Measurements from ENCODE around the gene FOXJ1. TPM values are rescaled to one million over a fixed set of nuclear protein-coding genes. Genes with fewer than 3 reads are reported as not detected.

The FOXJ1 gene
- polyA plus RNA-seq, 4 donors, result 0.22 to 0.84 (median 0.63) TPM; not detected in 1

DNA sequence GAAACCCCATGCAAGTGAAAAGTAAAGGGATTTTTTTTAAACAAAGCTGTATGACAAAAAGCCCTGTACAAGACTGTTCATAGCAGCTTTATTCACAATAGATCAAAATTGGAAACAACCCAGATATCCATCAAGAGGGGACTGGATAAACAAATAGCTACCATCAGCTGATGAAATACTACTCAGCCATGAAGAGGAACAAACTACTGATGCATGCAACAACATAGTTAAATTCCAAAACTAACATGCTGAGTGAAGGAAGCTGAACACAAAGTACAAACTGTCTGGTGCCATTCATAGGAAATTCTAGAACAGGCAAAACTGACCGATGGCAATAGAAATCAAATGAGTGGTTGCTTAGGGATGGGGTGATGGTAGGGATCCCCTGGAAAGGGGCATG is 15.1 kb downstream of the FOXJ1 start:
- Histone ChIP-seq H3K4me3 (ENCODE audit: low read depth in 1 of 3, low read length in 3 of 3) (no peak overlapping the region), H3K4me1 (ENCODE audit: control insufficient read depth in 3 of 3, insufficient read depth in 2 of 3, low read depth in 1 of 3, low read length in 2 of 3) (peaks cover 0 to 4% (median 0%) of the 10 kb centered on the region in 3 donors), H3K9me3 (ENCODE audit: control insufficient read depth in 2 of 2, insufficient read depth in 1 of 2, low read depth in 1 of 2, low read length in 1 of 2) (no peaks in the 10 kb centered on the region), H3K27ac (ENCODE audit: low read depth in 1 of 3, low read length in 2 of 3) (no peak overlapping the region), H3K36me3 (ENCODE audit: control insufficient read depth in 3 of 3, insufficient read depth in 2 of 3, low read depth in 1 of 3, low read length in 3 of 3) (peaks cover 0 to 2% (median 0%) of the 10 kb centered on the region in 3 donors), H3K27me3 (ENCODE audit: control insufficient read depth in 3 of 3, insufficient read depth in 3 of 3, low read length in 3 of 3) (no peaks in the 10 kb centered on the region)
- FAIRE-seq, result no peak
- WGBS, 3 donors, result 93 to 99% (median 93%) methylated on average over 1 of the region's 1 CpG
- DNase-seq, result no peak

DNA sequence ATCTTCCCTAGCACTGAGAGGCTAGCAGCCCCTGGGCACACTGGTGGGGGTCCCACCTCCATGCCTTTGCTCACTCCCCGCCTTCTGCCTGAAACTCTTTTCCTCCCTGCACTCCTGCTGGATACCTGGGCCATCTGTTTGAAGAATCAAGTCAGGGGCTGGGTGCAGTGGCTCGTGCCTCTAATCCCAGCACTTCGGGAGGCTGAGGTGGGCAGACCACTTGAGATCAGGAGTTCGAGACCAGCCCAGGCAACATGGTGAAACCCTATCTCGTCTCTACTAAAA is 15.7 kb downstream of the FOXJ1 start:
- no peaks in the 10 kb centered on the region for H3K9me3 ChIP-seq (ENCODE audit: control insufficient read depth in 2 of 2, insufficient read depth in 1 of 2, low read depth in 1 of 2, low read length in 1 of 2)
- no peak for DNase-seq
- no peak for FAIRE-seq
- no peaks in the 10 kb centered on the region for H3K27me3 ChIP-seq (ENCODE audit: control insufficient read depth in 3 of 3, insufficient read depth in 3 of 3, low read length in 3 of 3)
- WGBS, 3 donors, result 81 to 90% (median 85%) methylated on average over 5 of the region's 5 CpGs
- no peak overlapping the region for H3K4me3 ChIP-seq (ENCODE audit: low read depth in 1 of 3, low read length in 3 of 3)
- H3K4me1 ChIP-seq (ENCODE audit: control insufficient read depth in 3 of 3, insufficient read depth in 2 of 3, low read depth in 1 of 3, low read length in 2 of 3), result peaks cover 0 to 4% (median 0%) of the 10 kb centered on the region in 3 donors
- no peak overlapping the region for H3K27ac ChIP-seq (ENCODE audit: low read depth in 1 of 3, low read length in 2 of 3)
- H3K36me3 ChIP-seq (ENCODE audit: control insufficient read depth in 3 of 3, insufficient read depth in 2 of 3, low read depth in 1 of 3, low read length in 3 of 3), result peaks cover 0 to 2% (median 0%) of the 10 kb centered on the region in 3 donors

DNA sequence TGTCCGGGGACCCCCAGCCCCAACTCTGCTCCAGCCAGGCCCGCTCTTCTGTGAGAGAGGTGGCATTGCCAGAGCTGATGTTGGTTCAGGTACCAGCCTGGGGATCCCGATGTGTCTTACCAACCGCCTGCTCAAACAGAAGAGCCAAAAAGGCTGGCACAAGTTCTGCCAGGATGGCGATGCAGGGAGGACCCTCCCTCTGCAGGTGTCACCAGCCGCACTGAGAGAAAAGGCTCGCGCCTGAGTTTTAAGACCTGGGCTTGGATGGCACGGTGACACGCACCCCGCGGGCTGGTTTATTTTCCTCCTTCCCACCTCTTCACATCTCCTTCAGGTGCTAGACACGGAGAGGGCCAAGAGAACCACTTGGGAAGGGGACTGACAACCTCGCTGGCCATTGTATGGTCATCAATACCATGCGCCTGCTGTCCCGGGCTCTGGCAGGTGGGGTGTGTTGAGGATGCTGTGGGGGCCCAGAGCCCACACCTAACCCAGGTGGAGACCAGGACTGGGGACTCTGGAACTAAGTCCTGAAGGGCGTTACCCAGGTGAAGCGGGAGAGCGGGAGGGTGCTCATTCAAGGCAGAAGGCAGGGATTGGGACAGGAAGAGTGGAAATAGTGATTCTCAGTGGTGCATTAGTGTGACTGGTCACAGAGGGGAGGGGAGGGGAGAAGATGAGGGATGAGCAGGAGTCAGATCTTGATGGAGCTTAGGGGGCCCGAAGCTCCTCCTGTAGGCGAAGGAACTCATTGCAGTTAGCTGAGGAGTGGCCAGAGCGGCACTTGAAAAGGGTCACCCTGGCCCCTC is 16.3 kb downstream of the FOXJ1 start:
- peaks cover 0 to 4% (median 0%) of the 10 kb centered on the region in 3 donors for H3K4me1 ChIP-seq (ENCODE audit: control insufficient read depth in 3 of 3, insufficient read depth in 2 of 3, low read depth in 1 of 3, low read length in 2 of 3)
- H3K36me3 ChIP-seq (ENCODE audit: control insufficient read depth in 3 of 3, insufficient read depth in 2 of 3, low read depth in 1 of 3, low read length in 3 of 3), result peaks cover 0 to 2% (median 0%) of the 10 kb centered on the region in 3 donors
- no peaks in the 10 kb centered on the region for H3K27me3 ChIP-seq (ENCODE audit: control insufficient read depth in 3 of 3, insufficient read depth in 3 of 3, low read length in 3 of 3)
- H3K4me3 ChIP-seq (ENCODE audit: low read depth in 1 of 3, low read length in 3 of 3), result no peak overlapping the region
- DNase-seq (no peak), FAIRE-seq (no peak)
- 84 to 89% (median 88%) methylated on average over 22 of the region's 22 CpGs for WGBS, 3 donors
- H3K27ac ChIP-seq (ENCODE audit: low read depth in 1 of 3, low read length in 2 of 3), result no peak overlapping the region
- H3K9me3 ChIP-seq (ENCODE audit: control insufficient read depth in 2 of 2, insufficient read depth in 1 of 2, low read depth in 1 of 2, low read length in 1 of 2), result no peaks in the 10 kb centered on the region

DNA sequence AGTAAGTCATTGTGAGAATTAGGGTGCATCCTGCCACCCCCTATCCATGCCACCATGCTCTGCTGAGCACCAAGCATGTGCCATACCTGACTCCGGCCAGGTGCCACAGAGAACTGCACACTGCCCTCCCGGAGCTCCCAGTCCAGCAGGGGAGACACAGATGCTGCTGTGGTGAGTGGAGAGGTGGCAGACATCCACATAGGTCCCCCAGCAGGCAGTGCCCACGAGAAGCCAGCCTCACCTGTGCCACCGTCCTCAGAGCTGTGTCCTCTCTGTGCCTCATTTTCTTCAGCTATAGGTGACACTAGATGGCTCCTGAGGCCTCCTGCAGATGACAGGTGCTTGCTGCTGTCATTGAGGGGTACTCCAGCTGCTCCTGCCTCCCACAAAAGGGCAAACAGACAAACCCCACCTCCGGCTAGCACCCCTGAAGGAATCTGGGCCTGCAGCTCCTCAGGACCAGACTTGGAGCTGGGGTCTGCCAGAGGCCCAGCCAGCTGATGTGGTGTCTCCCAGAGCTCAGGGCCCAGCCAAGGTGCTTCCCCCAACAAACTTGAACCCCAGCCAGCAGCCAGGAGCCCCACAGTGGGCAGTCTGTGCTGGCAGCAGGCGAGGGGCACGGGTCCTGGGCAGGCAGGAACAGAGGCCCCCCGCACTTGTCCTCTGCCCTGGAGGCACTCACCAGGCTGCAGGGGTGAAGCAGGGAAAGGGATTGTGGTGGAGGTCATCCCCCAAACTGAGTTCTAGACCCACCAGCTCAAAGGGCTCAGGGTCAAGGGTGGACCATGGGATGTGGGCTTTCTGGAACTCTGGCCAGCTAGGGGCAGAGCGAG is 17.1 kb downstream of the FOXJ1 start:
- Histone ChIP-seq H3K4me1 (ENCODE audit: control insufficient read depth in 3 of 3, insufficient read depth in 2 of 3, low read depth in 1 of 3, low read length in 2 of 3) (peaks cover 0 to 4% (median 0%) of the 10 kb centered on the region in 3 donors), H3K27me3 (ENCODE audit: control insufficient read depth in 3 of 3, insufficient read depth in 3 of 3, low read length in 3 of 3) (no peaks in the 10 kb centered on the region), H3K36me3 (ENCODE audit: control insufficient read depth in 3 of 3, insufficient read depth in 2 of 3, low read depth in 1 of 3, low read length in 3 of 3) (peaks cover 0 to 2% (median 0%) of the 10 kb centered on the region in 3 donors), H3K9me3 (ENCODE audit: control insufficient read depth in 2 of 2, insufficient read depth in 1 of 2, low read depth in 1 of 2, low read length in 1 of 2) (no peaks in the 10 kb centered on the region), H3K4me3 (ENCODE audit: low read depth in 1 of 3, low read length in 3 of 3) (no peak overlapping the region), H3K27ac (ENCODE audit: low read depth in 1 of 3, low read length in 2 of 3) (no peak overlapping the region)
- DNase-seq (no peak), FAIRE-seq (no peak)
- WGBS, 3 donors, result 68 to 79% (median 69%) methylated on average over 8 to 9 of the region's 9 CpGs

DNA sequence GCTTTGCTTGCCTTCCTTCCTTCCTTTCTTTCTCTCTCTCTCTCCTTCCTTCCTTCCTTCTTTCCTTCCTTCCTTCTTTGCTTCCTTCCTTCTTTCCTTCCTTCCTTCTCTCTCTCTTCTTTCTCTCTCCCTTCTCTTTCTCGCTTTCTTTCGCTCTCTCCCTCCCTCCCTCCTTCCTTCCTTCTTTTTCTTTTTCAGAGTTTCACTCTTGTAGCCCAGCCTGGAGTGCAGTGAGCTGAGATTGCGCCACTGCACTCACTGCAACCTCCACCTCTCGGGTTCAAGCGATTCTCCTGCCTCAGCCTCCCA is 17.9 kb downstream of the FOXJ1 start:
- FAIRE-seq, result no peak
- 80 to 90% (median 82%) methylated on average over 5 of the region's 5 CpGs for WGBS, 3 donors
- Histone ChIP-seq H3K4me1 (ENCODE audit: control insufficient read depth in 3 of 3, insufficient read depth in 2 of 3, low read depth in 1 of 3, low read length in 2 of 3) (peaks cover 0 to 4% (median 0%) of the 10 kb centered on the region in 3 donors), H3K27ac (ENCODE audit: low read depth in 1 of 3, low read length in 2 of 3) (no peak overlapping the region), H3K36me3 (ENCODE audit: control insufficient read depth in 3 of 3, insufficient read depth in 2 of 3, low read depth in 1 of 3, low read length in 3 of 3) (peaks cover 0 to 2% (median 0%) of the 10 kb centered on the region in 3 donors), H3K4me3 (ENCODE audit: low read depth in 1 of 3, low read length in 3 of 3) (no peak overlapping the region), H3K9me3 (ENCODE audit: control insufficient read depth in 2 of 2, insufficient read depth in 1 of 2, low read depth in 1 of 2, low read length in 1 of 2) (no peaks in the 10 kb centered on the region), H3K27me3 (ENCODE audit: control insufficient read depth in 3 of 3, insufficient read depth in 3 of 3, low read length in 3 of 3) (no peaks in the 10 kb centered on the region)
- no peak for DNase-seq

DNA sequence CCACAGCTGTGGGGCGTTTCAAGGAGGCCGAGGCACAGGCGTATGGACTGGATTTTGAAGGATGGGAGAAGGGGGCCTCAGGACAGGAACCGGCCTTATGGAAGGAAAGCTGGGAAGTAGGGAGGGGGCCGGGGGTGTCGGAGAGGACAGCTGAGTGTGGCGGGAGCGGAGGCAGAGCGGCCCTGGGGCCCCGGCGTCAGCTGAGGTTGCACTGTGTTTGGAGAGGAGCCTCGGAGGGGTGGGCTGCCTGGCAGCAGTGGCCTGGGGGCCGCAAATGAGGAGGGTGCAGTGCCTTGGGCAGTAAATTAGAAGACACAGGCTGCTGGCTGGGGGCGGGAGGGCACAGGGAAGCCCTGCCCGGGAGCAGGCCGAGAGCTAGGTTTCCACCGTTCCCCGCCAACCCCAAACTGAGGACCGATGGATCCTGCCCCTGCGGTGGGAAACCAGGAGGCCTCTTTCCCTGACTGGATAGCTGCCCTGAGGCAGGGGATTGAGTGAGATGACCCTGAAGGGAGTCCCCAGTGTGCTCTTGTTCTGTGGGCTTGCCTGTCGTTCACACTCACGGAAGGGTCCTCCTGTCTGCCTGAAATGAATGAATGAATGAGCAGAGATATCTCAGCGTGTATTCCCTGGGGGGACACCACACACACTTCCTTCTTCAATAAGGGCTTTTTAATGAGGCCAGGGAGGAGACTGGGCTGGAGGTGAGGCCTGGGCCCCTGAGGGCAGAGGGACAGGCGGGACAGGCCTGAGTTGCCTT is 18.4 kb downstream of the FOXJ1 start:
- FAIRE-seq (no peak), DNase-seq (no peak)
- H3K4me1 ChIP-seq (ENCODE audit: control insufficient read depth in 3 of 3, insufficient read depth in 2 of 3, low read depth in 1 of 3, low read length in 2 of 3), result peaks cover 0 to 4% (median 0%) of the 10 kb centered on the region in 3 donors
- no peak overlapping the region for H3K27ac ChIP-seq (ENCODE audit: low read depth in 1 of 3, low read length in 2 of 3)
- no peak overlapping the region for H3K4me3 ChIP-seq (ENCODE audit: low read depth in 1 of 3, low read length in 3 of 3)
- H3K9me3 ChIP-seq (ENCODE audit: control insufficient read depth in 2 of 2, insufficient read depth in 1 of 2, low read depth in 1 of 2, low read length in 1 of 2), result no peaks in the 10 kb centered on the region
- 88 to 94% (median 89%) methylated on average over 20 to 24 of the region's 24 CpGs for WGBS, 3 donors
- H3K36me3 ChIP-seq (ENCODE audit: control insufficient read depth in 3 of 3, insufficient read depth in 2 of 3, low read depth in 1 of 3, low read length in 3 of 3), result peaks cover 0 to 2% (median 0%) of the 10 kb centered on the region in 3 donors
- no peaks in the 10 kb centered on the region for H3K27me3 ChIP-seq (ENCODE audit: control insufficient read depth in 3 of 3, insufficient read depth in 3 of 3, low read length in 3 of 3)

DNA sequence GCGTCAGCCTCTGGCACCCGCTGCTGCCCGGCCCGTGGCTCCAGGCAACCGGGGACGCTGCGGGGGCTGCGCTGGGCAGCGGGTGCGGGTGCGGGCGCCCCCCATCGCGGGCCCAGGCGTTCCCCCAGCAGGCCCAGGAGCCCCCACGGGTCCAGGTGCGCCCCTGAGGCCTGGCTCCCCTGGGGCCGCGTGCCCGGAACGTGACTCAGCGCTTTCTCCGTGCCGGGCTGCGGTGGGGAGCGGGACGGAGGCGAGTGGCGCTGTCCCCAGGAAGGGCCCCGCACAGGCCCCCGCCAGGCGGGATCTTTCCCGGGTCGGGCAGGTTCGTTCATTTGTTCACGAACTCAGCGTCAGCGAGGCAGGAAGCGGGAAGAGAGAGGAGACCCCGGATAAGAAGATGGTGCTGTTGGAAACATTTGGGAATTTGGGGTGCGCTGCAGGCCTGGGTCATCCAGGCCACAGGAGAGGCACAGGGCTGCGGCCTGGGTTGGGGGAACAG is 19.1 kb downstream of the FOXJ1 start:
- no peak for FAIRE-seq
- Histone ChIP-seq H3K36me3 (ENCODE audit: control insufficient read depth in 3 of 3, insufficient read depth in 2 of 3, low read depth in 1 of 3, low read length in 3 of 3) (peaks cover 0 to 2% (median 0%) of the 10 kb centered on the region in 3 donors), H3K4me1 (ENCODE audit: control insufficient read depth in 3 of 3, insufficient read depth in 2 of 3, low read depth in 1 of 3, low read length in 2 of 3) (peaks cover 0 to 4% (median 0%) of the 10 kb centered on the region in 3 donors), H3K4me3 (ENCODE audit: low read depth in 1 of 3, low read length in 3 of 3) (peak overlapping the region in 2 of 3 donors; percentile 26 to 37), H3K27ac (ENCODE audit: low read depth in 1 of 3, low read length in 2 of 3) (no peak overlapping the region), H3K9me3 (ENCODE audit: control insufficient read depth in 2 of 2, insufficient read depth in 1 of 2, low read depth in 1 of 2, low read length in 1 of 2) (no peaks in the 10 kb centered on the region), H3K27me3 (ENCODE audit: control insufficient read depth in 3 of 3, insufficient read depth in 3 of 3, low read length in 3 of 3) (no peaks in the 10 kb centered on the region)
- WGBS, 3 donors, result 36 to 57% (median 51%) methylated on average over 28 to 42 of the region's 42 CpGs
- DNase-seq, result no peak

DNA sequence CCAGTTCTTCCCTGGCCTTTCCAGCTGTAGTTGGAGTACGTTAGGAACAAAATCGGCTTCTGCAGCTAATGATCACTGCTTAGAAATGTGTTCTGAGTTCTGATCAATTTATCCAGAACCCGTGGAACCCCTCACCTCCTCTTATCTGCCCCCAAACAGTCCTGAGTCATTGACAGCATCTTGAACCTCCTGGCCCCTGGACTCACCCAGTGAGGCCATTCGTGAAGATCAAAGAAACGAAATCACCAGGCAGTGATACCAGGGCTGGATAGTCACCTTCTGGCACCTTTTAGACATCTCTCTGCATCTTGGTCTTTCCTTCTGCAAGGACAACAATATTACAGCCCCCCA is 20.4 kb downstream of the FOXJ1 start:
- no peak overlapping the region for H3K27ac ChIP-seq (ENCODE audit: low read depth in 1 of 3, low read length in 2 of 3)
- peaks cover 0 to 2% (median 0%) of the 10 kb centered on the region in 3 donors for H3K36me3 ChIP-seq (ENCODE audit: control insufficient read depth in 3 of 3, insufficient read depth in 2 of 3, low read depth in 1 of 3, low read length in 3 of 3)
- H3K27me3 ChIP-seq (ENCODE audit: control insufficient read depth in 3 of 3, insufficient read depth in 3 of 3, low read length in 3 of 3), result no peaks in the 10 kb centered on the region
- H3K9me3 ChIP-seq (ENCODE audit: control insufficient read depth in 2 of 2, insufficient read depth in 1 of 2, low read depth in 1 of 2, low read length in 1 of 2), result no peaks in the 10 kb centered on the region
- WGBS, 3 donors, result 78 to 87% (median 81%) methylated on average over 5 of the region's 5 CpGs
- H3K4me1 ChIP-seq (ENCODE audit: control insufficient read depth in 3 of 3, insufficient read depth in 2 of 3, low read depth in 1 of 3, low read length in 2 of 3), result peaks cover 0 to 4% (median 0%) of the 10 kb centered on the region in 3 donors
- no peak for FAIRE-seq
- no peak overlapping the region for H3K4me3 ChIP-seq (ENCODE audit: low read depth in 1 of 3, low read length in 3 of 3)
- no peak for DNase-seq
